GM18909 (cell line): ENCODE measurements around the gene AMPD3.

Experiments used
- ATAC-seq: cut with Tn5 transposase; IDR thresholded peaks from one replicate; pipeline ENCODE4 v1.9.1; 2021; ENCODE audit warnings: mild to moderate bottlenecking; ENCODE audit not compliant: unreplicated experiment, poor library complexity

Gene AMPD3

DNA sequence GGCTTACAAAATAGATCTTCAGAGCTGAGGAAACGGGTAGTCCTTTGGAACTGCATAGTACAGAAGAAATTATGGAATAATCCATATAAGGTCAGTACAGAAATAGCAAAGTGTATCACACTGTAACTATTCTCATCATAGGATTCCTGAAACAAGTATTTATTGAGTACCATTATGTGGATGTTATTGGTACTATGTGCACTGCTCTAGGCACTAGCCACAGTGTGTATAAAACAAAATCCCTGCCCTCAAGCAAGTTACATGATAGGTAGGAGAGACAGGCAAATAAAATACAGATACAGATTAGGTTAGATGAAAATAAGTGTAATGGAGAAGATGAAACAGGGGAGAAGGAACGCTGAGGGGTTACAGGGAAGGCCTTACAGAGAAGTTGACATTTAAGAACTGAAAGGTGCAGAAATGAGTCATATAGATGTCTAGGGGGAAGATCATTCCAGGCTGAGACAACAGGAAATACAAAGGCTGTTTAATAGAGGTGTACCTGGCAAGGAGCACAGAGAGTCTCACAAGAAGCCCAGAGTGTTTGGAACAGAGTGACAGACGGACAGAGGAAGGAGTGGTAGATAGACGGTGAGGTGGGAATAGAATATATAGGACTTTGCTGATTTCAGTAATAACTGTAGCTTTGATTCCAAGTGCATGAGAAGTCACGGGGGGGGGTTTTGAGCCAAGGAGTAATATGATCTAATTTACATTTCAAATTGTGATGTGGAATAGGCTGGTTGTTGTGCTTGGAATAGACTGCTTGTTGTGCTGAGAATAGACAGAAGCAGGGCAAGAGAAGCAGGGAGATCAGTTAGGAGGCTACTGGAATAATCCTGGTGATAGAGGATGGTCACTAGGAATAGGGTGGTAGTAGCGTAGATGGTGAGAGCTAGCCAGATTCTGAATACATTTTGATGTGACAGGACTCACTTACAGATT lies 72.2 kb downstream of the AMPD3 start:
- peak; percentile 74 for ATAC-seq

- ATAC-seq, result no peak
These were observed 73.1 kb downstream of the AMPD3 start for GRCh38 chr11:10528121-10528520.

GRCh38 chr11:10529279-10529678 lies 74.2 kb downstream of the AMPD3 start:
- ATAC-seq, result no peak

DNA sequence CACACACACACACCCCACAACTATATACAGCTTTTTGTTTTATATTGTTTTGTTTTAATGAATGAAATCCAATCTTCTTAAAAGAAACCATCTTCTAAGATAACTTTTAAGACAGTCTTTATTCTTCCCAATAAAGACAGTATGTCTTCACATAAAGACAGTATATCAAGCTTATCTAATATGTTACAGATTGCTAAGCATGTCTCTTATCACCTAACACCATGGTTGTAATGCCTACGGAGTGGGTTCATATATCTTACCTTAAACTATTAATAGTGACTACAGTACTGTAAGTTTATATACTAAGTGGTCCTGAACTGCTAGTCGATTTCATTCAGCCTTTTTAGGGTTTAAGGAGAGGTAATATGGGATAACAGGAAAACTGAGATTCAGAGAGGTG lies 77.5 kb downstream of the AMPD3 start:
- ATAC-seq, result no peak

DNA sequence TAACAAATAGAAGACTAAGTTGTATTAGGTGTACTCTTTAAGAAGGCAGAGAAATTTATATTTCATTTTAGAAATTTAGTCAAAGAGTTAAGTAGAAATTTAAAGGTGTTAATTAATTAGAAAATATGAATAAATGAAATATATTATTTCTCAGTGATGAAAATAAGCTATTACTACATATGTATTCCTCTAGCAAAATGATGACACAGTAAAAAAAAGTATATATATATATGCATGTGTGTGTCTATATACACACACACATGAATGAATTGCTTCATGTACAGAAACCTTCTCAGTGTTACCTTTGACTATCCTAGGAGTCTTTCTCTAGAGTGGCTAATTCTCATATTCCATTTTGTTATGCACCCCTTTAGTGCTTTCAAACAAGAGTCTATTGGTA lies 78.3 kb downstream of the AMPD3 start:
- ATAC-seq, result no peak

DNA sequence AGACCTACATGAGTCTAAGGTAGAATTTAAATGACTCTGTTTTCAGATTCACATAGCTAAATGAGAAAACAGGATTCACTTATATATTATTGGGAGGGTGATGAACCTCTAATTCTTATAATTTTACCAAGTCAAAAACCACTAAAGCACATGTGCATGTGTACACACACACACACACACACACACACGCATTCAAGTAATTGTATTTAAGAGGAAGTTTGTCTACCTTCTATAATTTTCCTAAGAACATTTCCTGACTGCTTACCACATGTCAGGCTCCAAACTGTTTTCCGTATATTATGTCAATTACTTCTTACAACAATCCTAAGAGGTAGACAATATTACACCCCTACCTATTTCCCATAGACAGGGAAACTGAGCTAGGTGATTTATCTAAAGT lies 79.3 kb downstream of the AMPD3 start:
- no peak for ATAC-seq

DNA sequence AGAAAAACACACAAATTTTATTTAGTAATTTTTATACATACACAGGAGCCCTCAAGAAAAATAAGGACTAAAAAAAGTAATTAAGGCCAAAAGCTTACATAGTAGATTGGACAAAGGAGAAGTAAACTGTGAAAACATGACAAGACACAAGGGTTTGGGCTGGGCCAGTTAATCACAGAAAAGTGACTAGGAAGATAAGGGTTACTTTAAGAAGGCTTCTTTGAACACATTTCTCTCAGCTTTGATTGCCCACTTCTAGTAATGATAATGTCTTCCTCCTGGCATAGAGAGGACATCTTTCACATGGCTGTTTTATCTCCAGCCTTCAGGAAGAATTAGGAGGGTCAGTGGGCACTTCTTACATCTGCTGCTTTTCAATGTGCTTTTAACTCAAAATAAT lies 82.5 kb downstream of the AMPD3 start:
- no peak for ATAC-seq

- ATAC-seq, result no peak
These were observed 83.9 kb downstream of the AMPD3 start for GRCh38 chr11:10538924-10539323.

DNA sequence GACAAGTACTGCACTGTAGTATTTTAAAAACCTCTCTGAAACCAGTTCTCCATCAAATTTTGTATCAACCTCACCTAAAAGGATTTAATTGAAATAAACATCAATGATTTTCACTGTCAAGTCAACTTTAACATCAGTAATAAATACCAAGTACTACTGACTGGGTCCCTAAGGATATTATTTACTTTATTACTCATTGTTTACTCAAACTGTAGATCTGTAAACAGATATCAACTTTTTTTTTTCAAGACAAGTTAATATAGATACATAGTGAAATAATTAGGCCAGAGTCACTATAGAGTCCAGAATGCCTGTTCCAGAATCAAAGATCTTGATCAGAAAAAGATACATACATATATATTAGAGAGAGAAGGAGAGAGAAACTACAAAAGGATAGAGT lies 84.3 kb downstream of the AMPD3 start:
- ATAC-seq, result no peak

DNA sequence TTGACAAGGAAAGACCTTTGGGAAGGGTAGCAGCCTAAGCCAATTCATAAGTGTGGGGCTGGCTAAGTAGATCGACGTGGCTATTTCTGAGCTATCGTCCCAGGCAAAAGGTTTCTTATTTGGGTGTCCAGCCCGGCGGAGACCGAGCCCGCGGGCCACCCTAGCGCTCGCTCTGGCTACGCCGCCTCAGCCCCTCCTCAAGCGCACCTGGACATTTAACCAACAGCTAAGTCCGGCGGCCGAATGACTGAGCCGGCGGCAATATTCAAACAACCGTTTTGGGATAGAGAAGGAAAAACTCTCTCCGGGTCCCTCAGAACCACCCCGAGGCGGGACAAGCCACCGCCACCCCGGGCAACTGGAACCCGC lies 85.5 kb downstream of the AMPD3 start:
- ATAC-seq, result peak; percentile 30

GRCh38 chr11:10540915-10541560 lies 86.0 kb downstream of the AMPD3 start, which contains the start of gene RNF141:
RNF141 (minus strand) TSS chr11:10541187; CDS start chr11:10534158, 7,029 bp downstream.
- ATAC-seq, result peak; percentile 99

GRCh38 chr11:10541561-10541930 lies 86.5 kb downstream of the AMPD3 start:
- ATAC-seq, result no peak

- ATAC-seq, result no peak
These were observed 87.7 kb downstream of the AMPD3 start for GRCh38 chr11:10542776-10543175.

GRCh38 chr11:10543782-10544181 lies 88.7 kb downstream of the AMPD3 start:
- no peak for ATAC-seq

DNA sequence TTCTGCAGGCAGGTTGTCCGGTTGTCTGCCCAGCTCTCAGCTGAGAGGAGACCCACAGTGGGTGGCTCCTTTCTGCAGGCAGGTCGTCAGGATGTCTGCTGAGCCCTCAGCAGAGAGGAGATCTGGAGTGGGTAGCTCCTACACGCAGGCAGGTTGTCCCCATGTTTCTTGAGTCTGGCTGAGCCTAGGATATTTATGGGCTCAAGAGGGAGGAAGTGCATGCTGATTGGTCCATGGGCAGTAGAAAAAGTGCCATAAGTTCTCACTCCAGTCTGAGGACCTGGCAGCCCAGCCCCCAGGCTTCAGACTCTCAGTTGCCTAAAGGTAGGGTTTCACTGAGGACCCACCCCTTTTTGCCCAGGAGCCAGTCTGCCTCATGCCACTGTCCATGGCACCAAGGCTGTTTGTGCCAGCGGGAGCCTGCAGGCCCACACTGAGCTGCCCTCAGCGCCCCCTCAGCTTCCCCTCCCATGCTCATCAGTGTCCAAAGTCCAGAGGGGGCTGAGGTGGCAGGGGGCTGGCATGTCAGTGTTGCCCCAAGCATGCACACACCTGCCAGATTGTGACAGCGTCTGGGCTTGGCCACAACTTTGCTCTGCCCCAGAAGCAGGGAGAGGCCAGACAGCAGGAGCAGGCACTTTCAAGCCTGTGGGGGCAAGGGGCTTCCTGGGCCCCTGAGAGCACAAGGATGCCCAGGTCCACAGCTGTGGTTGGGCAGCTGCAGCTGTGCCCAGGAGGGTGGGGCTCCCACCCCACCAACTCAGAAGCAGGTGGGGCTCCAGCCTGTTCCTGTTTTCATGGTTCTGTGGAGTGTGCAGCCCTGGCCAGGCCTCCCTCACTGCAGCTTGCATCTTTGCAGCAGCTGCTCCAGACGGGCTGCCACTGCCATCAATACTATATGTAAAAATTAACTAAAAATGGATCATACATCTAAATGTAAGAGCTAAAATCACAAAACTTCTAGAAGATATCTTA lies 89.7 kb downstream of the AMPD3 start:
- ATAC-seq, result no peak

- no peak for ATAC-seq
These were observed 95.6 kb downstream of the AMPD3 start for GRCh38 chr11:10550503-10551289.

DNA sequence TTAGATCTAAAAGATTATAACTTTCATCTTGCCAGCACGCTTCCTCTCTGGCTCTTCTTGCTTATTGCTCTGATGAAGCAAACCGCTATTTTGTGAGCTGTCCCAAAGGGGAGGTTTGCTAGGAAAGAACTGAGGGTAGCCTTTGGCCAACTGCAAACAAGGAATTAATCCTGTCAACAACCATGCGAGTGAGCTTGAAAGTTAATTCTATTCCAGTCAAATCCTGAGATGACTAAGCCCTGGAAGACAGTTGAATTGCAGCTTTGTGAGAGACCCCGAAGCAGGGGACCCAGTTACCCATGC lies 96.2 kb downstream of the AMPD3 start:
- no peak for ATAC-seq

DNA sequence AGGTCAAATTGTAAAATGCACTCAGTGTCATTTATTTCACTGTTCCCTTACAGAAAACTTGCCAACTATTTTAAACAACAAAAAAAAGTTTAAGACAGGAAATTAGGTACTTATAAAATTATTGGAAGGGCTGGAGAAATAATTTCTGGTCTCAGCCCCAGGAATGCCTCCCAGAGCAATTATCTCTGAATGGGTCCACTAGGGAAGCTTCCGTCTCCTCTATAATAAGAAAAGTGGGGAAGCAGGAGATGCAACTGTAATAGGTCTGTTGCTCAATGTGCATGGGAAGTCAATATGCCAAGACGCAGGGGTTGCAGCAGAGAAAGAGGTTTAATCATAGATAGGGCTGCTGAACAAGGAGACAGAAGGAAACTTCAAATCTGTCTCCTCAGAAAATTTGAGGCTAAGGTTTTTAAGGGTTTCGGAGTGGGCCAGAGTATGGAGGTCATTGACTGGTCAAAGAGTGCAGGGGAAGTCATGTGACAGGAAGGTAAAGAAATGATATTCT lies 96.8 kb downstream of the AMPD3 start:
- ATAC-seq, result no peak

DNA sequence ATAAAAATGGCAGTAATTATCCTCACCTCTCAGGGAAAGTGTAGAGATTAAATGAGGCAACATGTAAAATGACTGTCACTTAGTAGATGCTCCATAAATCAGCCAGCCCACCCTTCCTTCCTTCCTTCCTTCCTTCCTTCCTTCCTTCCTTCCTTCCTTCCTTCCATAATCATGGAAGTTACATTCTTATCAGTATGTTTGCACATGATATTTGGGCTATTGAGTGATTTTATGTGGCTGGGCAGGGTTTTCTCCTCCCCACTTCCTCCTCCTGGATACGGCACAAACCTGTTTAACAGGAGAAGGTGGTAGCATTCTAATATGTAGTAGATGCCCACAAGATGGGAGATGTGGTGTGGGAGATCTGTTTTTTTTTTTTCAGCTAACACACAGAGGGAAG lies 101.5 kb downstream of the AMPD3 start:
- no peak for ATAC-seq
